Loucy (cell line): ENCODE data around the gene GALNT12.

ENCODE experiments used
- EZH2phosphoT487 ChIP-seq: fragments of 200-600 bp; IDR thresholded peaks from 2 replicates; pipeline ENCODE4 v1.6.1; 2018; ENCODE audit warnings: antibody characterized with exemption, mild to moderate bottlenecking, moderate library complexity, borderline replicate concordance
- TF ChIP-seq, protein P1 (sequence below): fragments of 200-600 bp; sonication (generic); conservative IDR thresholded peaks from 2 replicates; pipeline ENCODE4 v1.5.1; 2014; ENCODE audit warnings: mild to moderate bottlenecking, antibody characterized with exemption, low read length

GRCh38 chr9:98892690-98893089, 85.2 kb downstream of the GALNT12 start:
- TF ChIP-seq, protein P1, sequence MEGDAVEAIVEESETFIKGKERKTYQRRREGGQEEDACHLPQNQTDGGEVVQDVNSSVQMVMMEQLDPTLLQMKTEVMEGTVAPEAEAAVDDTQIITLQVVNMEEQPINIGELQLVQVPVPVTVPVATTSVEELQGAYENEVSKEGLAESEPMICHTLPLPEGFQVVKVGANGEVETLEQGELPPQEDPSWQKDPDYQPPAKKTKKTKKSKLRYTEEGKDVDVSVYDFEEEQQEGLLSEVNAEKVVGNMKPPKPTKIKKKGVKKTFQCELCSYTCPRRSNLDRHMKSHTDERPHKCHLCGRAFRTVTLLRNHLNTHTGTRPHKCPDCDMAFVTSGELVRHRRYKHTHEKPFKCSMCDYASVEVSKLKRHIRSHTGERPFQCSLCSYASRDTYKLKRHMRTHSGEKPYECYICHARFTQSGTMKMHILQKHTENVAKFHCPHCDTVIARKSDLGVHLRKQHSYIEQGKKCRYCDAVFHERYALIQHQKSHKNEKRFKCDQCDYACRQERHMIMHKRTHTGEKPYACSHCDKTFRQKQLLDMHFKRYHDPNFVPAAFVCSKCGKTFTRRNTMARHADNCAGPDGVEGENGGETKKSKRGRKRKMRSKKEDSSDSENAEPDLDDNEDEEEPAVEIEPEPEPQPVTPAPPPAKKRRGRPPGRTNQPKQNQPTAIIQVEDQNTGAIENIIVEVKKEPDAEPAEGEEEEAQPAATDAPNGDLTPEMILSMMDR = no peak
- no peak for TF ChIP-seq EZH2phosphoT487
